ENCODE measurements around the gene HLA-B. TPM values are rescaled to one million over a fixed set of nuclear protein-coding genes. Genes with fewer than 3 reads are reported as not detected.

The HLA-B gene
- total and polyA plus RNA-seq, 2 donors from 2014 or later, result 1,348 to 1,532 TPM

- no peak for DNase-seq
Observed at GRCh38 chr6:31340228-31340627, 16.8 kb downstream of the HLA-B start.

GRCh38 chr6:31339210-31339609, 17.8 kb downstream of the HLA-B start:
- intact Hi-C loops (cut with DNase I), result no loop called here
- FAIRE-seq, result no peak
- TF ChIP-seq, protein P1, sequence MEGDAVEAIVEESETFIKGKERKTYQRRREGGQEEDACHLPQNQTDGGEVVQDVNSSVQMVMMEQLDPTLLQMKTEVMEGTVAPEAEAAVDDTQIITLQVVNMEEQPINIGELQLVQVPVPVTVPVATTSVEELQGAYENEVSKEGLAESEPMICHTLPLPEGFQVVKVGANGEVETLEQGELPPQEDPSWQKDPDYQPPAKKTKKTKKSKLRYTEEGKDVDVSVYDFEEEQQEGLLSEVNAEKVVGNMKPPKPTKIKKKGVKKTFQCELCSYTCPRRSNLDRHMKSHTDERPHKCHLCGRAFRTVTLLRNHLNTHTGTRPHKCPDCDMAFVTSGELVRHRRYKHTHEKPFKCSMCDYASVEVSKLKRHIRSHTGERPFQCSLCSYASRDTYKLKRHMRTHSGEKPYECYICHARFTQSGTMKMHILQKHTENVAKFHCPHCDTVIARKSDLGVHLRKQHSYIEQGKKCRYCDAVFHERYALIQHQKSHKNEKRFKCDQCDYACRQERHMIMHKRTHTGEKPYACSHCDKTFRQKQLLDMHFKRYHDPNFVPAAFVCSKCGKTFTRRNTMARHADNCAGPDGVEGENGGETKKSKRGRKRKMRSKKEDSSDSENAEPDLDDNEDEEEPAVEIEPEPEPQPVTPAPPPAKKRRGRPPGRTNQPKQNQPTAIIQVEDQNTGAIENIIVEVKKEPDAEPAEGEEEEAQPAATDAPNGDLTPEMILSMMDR (IDR thresholded peaks at IDR 0.05; ENCODE audit: borderline replicate concordance, extremely low read depth, insufficient read depth), result no peak

More at GRCh38 chr6:31340228-31340627, 16.8 kb downstream of the HLA-B start:
- H3K4me1 ChIP-seq (ENCODE audit: control insufficient read depth in 2 of 3, insufficient read depth in 2 of 3, low read depth in 1 of 3, low read length in 3 of 3), result no peaks in the 10 kb centered on the region
- peak; percentile 61 for FAIRE-seq
- no peak overlapping the region for H3K4me3 ChIP-seq (ENCODE audit: low read length in 3 of 3)
- H3K27ac ChIP-seq (ENCODE audit: low read depth in 2 of 2, low read length in 2 of 2), result no peak overlapping the region
- peaks cover 0 to 6% (median 4%) of the 10 kb centered on the region in 3 donors for H3K9me3 ChIP-seq (ENCODE audit: control insufficient read depth in 2 of 3, insufficient read depth in 1 of 3, low read length in 3 of 3)
- H3K27me3 ChIP-seq (ENCODE audit: control insufficient read depth, insufficient read depth, low read length), result no peaks in the 10 kb centered on the region
- no peak overlapping the region for H3K9ac ChIP-seq (ENCODE audit: low read length in 3 of 3)
- H3K36me3 ChIP-seq (ENCODE audit: control insufficient read depth in 2 of 3, insufficient read depth in 3 of 3, low read length in 3 of 3), result no peaks in the 10 kb centered on the region
- intact Hi-C loops (cut with DNase I), result no loop called here
- TF ChIP-seq, protein P1 (IDR thresholded peaks at IDR 0.05; ENCODE audit: borderline replicate concordance, extremely low read depth, insufficient read depth), result no peak

DNA sequence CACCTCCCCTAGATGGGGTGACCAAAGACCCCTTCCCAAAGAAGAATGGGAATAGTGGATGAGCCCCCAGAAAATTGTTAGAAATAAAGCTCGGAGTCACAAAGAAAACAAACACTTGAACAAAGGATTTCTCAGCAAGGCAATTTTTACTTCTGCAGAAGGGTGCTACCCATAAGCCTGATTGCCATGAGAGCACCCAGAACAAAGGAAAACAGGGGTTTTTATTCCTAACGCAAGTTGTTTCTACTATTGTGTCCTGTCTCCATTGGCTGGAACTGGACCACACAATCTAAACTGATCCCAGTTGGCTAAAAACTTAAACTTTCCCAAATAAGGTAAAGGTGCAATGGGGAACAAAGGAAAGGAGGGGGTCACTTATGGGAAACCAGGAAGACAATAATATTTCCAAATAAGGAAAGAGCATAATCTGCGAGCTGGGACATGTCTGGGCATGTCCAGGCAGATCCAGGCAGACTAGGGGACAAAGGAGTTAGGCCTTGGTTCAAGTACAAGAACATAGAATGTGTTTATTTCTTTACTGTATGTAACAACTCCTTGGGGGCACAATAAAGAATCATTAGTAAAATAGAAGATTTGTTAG, 20.0 kb downstream of the HLA-B start:
- TF ChIP-seq, protein P1 (IDR thresholded peaks at IDR 0.05; ENCODE audit: borderline replicate concordance, extremely low read depth, insufficient read depth), result no peak

More at GRCh38 chr6:31339210-31339609, 17.8 kb downstream of the HLA-B start:
- Histone ChIP-seq H3K4me3 (ENCODE audit: low read length in 3 of 3) (no peak overlapping the region), H3K27me3 (ENCODE audit: control insufficient read depth, insufficient read depth, low read length) (no peaks in the 10 kb centered on the region), H3K9me3 (ENCODE audit: control insufficient read depth in 2 of 3, insufficient read depth in 1 of 3, low read length in 3 of 3) (peaks cover 0 to 6% (median 4%) of the 10 kb centered on the region in 3 donors), H3K27ac (ENCODE audit: low read depth in 2 of 2, low read length in 2 of 2) (no peak overlapping the region), H3K36me3 (ENCODE audit: control insufficient read depth in 2 of 3, insufficient read depth in 3 of 3, low read length in 3 of 3) (no peaks in the 10 kb centered on the region), H3K9ac (ENCODE audit: low read length in 3 of 3) (no peak overlapping the region), H3K4me1 (ENCODE audit: control insufficient read depth in 2 of 3, insufficient read depth in 2 of 3, low read depth in 1 of 3, low read length in 3 of 3) (no peaks in the 10 kb centered on the region)
- no peak for DNase-seq

More for the DNA sequence above, 20.0 kb downstream of the HLA-B start:
- Histone ChIP-seq H3K4me1 (ENCODE audit: control insufficient read depth in 2 of 3, insufficient read depth in 2 of 3, low read depth in 1 of 3, low read length in 3 of 3) (no peaks in the 10 kb centered on the region), H3K9ac (ENCODE audit: low read length in 3 of 3) (no peak overlapping the region), H3K27ac (ENCODE audit: low read depth in 2 of 2, low read length in 2 of 2) (no peak overlapping the region), H3K36me3 (ENCODE audit: control insufficient read depth in 2 of 3, insufficient read depth in 3 of 3, low read length in 3 of 3) (no peaks in the 10 kb centered on the region), H3K9me3 (ENCODE audit: control insufficient read depth in 2 of 3, insufficient read depth in 1 of 3, low read length in 3 of 3) (peaks cover 0 to 6% (median 4%) of the 10 kb centered on the region in 3 donors), H3K27me3 (ENCODE audit: control insufficient read depth, insufficient read depth, low read length) (no peaks in the 10 kb centered on the region), H3K4me3 (ENCODE audit: low read length in 3 of 3) (no peak overlapping the region)
- FAIRE-seq (no peak), DNase-seq (no peak)
- intact Hi-C loops (cut with DNase I), result no loop called here

Data from kidney (tissue), 14 donors.